HepG2 (cell line): Measurements from ENCODE around the gene E2F1. TPM values are rescaled to one million over a fixed set of nuclear protein-coding genes. Genes with fewer than 3 reads are reported as not detected.

ENCODE experiments used
- FOXM1 ChIP-seq: sonication (generic); formaldehyde crosslinking; IDR thresholded peaks from 2 replicates; pipeline ENCODE4 v1.5.0; 2020; ENCODE audit warnings: missing genetic modification reagents
- MAFK ChIP-seq, 2 experiments: IDR thresholded peaks in 1 of 2; conservative IDR thresholded peaks in 1 of 2; 2 replicates each; pipeline ENCODE4 v1.6.1; 2011; ENCODE audit warnings: improper control_type of control experiment in 2 of 2, low read length in 2 of 2
- MIER2 ChIP-seq: IDR thresholded peaks from 2 replicates; pipeline ENCODE4 v1.6.1; 2016; ENCODE audit warnings: missing biosample characterization, missing genetic modification reagents
- PAWR ChIP-seq: sonication (generic); formaldehyde crosslinking; IDR thresholded peaks from 2 replicates; pipeline ENCODE4 v1.4.0; 2020; ENCODE audit warnings: missing genetic modification reagents, mild to moderate bottlenecking, borderline replicate concordance
- RFXANK ChIP-seq: IDR thresholded peaks from 2 replicates; pipeline ENCODE4 v1.6.1; 2016
- TGIF2 ChIP-seq: IDR thresholded peaks from 2 replicates; pipeline ENCODE4 v1.6.1; 2016; ENCODE audit warnings: control low read depth, missing compliant biosample characterization
- ZBTB8A ChIP-seq: sonication (generic); formaldehyde crosslinking; IDR thresholded peaks from 2 replicates; pipeline ENCODE4 v1.4.0; 2020; ENCODE audit warnings: mild to moderate bottlenecking, low read depth, missing genetic modification reagents, borderline replicate concordance
- ZNF788 ChIP-seq: sonication (generic); formaldehyde crosslinking; IDR thresholded peaks from 2 replicates; pipeline ENCODE4 v1.5.0; 2020; ENCODE audit warnings: mild to moderate bottlenecking, missing genetic modification reagents, borderline replicate concordance
- polyA plus RNA-seq, 8 experiments: library from polyadenylated mRNA; depleted of rRNA in 3 of 8; stranded (reverse) in 7 of 8; unstranded in 1 of 8; fragments of >200 nt; fragmentation: Illumina TruSeq in 4 of 8; extraction: Trizol in 4 of 8; gene quantifications; 2 replicates each; pipeline versions ENCODE4 v1.2.1 to v1.2.3, GENCODE V29; 2011 to 2016; ENCODE audit warnings: low read depth in 4 of 8, missing spikeins in 1 of 8, mixed read lengths in 1 of 8; ENCODE audit not compliant: insufficient read depth in 1 of 8
- total RNA-seq, 5 experiments: library from RNA; depleted of rRNA; stranded (reverse); fragments of >200 nt; fragmentation: Illumina TruSeq; extraction: Trizol; gene quantifications; 2 replicates each; pipeline ENCODE4 v1.2.3, GENCODE V29; 2016; ENCODE audit warnings: low read depth in 1 of 5
- TF ChIP-seq, protein P1 (sequence below): sonication (generic); formaldehyde crosslinking; IDR thresholded peaks from 2 replicates; pipeline ENCODE4 v1.8.1; 2023; ENCODE audit warnings: missing genetic modification reagents, inconsistent platforms, borderline replicate concordance
- TF ChIP-seq, protein P2 (sequence below): sonication (generic); formaldehyde crosslinking; IDR thresholded peaks from 2 replicates; pipeline ENCODE4 v1.8.0; 2022; ENCODE audit warnings: missing genetic modification reagents, mild to moderate bottlenecking, moderate library complexity, borderline replicate concordance
- TF ChIP-seq, protein P3 (sequence below): sonication (generic); formaldehyde crosslinking; IDR thresholded peaks from 2 replicates; pipeline ENCODE4 v1.4.0; 2020; ENCODE audit warnings: missing genetic modification reagents, borderline replicate concordance
- TF ChIP-seq, protein P4 (sequence below): sonication (generic); formaldehyde crosslinking; IDR thresholded peaks from 2 replicates; pipeline ENCODE4 v1.8.0; 2022; ENCODE audit warnings: mild to moderate bottlenecking, missing genetic modification reagents, moderate library complexity
- TF ChIP-seq, protein P5 (sequence below): sonication (generic); formaldehyde crosslinking; IDR thresholded peaks from 2 replicates; pipeline ENCODE4 v1.5.1; 2020; ENCODE audit warnings: mild to moderate bottlenecking, missing genetic modification reagents, moderate library complexity
- TF ChIP-seq, protein P6 (sequence below): sonication (generic); formaldehyde crosslinking; IDR thresholded peaks from 2 replicates; pipeline ENCODE4 v1.4.0; 2020; ENCODE audit warnings: missing genetic modification reagents, mild to moderate bottlenecking, borderline replicate concordance
- TF ChIP-seq, protein P7 (sequence below): sonication (generic); formaldehyde crosslinking; IDR thresholded peaks from 2 replicates; pipeline ENCODE4 v1.5.1; 2020; ENCODE audit warnings: mild to moderate bottlenecking, moderate library complexity, missing genetic modification reagents

Gene E2F1
- total and polyA plus RNA-seq, 2 of the 13 experiments (the other 11 are each of a cell fraction or from before 2014, with no cell fraction given): 25.5 to 39.4 TPM

DNA sequence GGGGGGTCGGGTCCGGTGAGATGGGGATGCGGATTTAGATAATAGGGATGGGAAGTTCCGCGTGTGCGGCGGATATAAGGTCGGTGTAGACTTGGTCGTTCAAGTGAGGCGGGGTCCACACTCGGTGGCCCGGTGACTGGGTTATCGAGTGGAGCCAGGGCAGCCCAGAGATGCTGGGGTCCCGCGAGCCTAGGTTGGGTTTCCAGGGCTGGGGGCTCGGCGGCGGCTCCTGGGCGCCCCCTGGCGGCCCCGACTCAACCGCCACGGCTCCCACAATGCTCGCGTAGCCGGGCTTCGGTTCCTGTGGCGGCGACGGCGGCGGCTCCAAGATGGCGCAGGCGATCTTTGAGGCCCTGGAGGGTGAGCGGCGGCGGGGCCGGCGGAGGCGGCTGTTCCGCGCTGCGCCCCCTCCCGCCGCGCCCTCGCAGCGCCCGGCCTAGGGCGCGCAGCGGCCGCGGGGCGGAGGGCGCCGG is 45.5 kb upstream of the E2F1 start, which contains the start of gene ZNF341 (continued):
- TF ChIP-seq, protein P1, sequence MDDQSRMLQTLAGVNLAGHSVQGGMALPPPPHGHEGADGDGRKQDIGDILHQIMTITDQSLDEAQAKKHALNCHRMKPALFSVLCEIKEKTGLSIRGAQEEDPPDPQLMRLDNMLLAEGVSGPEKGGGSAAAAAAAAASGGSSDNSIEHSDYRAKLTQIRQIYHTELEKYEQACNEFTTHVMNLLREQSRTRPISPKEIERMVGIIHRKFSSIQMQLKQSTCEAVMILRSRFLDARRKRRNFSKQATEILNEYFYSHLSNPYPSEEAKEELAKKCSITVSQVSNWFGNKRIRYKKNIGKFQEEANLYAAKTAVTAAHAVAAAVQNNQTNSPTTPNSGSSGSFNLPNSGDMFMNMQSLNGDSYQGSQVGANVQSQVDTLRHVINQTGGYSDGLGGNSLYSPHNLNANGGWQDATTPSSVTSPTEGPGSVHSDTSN (CRISPR knock-in tag): no peak
- TF ChIP-seq FOXM1 (CRISPR knock-in tag) (no peak), PAWR (CRISPR knock-in tag) (no peak), ZBTB8A (no peak), MIER2 (no peak; the same call in 1 of the 2 replicates), ZNF788 (CRISPR knock-in tag) (peak; percentile 71; the same call in 1 of the 2 replicates), RFXANK (CRISPR knock-in tag) (no peak; the same call in 1 of the 2 replicates), TGIF2 (CRISPR knock-in tag) (0 out of 2 replicates have a peak, but pooled peaks have one; percentile 8), MAFK (conservative IDR thresholded peaks at IDR 0.05 in 1 of 2, IDR thresholded peaks at IDR 0.05 in 1 of 2; ENCODE audit: low read length in 2 of 2) (no peak)
- TF ChIP-seq, protein P2, sequence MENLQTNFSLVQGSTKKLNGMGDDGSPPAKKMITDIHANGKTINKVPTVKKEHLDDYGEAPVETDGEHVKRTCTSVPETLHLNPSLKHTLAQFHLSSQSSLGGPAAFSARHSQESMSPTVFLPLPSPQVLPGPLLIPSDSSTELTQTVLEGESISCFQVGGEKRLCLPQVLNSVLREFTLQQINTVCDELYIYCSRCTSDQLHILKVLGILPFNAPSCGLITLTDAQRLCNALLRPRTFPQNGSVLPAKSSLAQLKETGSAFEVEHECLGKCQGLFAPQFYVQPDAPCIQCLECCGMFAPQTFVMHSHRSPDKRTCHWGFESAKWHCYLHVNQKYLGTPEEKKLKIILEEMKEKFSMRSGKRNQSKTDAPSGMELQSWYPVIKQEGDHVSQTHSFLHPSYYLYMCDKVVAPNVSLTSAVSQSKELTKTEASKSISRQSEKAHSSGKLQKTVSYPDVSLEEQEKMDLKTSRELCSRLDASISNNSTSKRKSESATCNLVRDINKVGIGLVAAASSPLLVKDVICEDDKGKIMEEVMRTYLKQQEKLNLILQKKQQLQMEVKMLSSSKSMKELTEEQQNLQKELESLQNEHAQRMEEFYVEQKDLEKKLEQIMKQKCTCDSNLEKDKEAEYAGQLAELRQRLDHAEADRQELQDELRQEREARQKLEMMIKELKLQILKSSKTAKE (CRISPR knock-in tag): peak; percentile 68
- TF ChIP-seq, protein P3, sequence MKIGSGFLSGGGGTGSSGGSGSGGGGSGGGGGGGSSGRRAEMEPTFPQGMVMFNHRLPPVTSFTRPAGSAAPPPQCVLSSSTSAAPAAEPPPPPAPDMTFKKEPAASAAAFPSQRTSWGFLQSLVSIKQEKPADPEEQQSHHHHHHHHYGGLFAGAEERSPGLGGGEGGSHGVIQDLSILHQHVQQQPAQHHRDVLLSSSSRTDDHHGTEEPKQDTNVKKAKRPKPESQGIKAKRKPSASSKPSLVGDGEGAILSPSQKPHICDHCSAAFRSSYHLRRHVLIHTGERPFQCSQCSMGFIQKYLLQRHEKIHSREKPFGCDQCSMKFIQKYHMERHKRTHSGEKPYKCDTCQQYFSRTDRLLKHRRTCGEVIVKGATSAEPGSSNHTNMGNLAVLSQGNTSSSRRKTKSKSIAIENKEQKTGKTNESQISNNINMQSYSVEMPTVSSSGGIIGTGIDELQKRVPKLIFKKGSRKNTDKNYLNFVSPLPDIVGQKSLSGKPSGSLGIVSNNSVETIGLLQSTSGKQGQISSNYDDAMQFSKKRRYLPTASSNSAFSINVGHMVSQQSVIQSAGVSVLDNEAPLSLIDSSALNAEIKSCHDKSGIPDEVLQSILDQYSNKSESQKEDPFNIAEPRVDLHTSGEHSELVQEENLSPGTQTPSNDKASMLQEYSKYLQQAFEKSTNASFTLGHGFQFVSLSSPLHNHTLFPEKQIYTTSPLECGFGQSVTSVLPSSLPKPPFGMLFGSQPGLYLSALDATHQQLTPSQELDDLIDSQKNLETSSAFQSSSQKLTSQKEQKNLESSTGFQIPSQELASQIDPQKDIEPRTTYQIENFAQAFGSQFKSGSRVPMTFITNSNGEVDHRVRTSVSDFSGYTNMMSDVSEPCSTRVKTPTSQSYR: no peak
- TF ChIP-seq, protein P4, sequence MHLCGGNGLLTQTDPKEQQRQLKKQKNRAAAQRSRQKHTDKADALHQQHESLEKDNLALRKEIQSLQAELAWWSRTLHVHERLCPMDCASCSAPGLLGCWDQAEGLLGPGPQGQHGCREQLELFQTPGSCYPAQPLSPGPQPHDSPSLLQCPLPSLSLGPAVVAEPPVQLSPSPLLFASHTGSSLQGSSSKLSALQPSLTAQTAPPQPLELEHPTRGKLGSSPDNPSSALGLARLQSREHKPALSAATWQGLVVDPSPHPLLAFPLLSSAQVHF (CRISPR knock-in tag): peak; percentile 61; the same call in 1 of the 2 replicates
- TF ChIP-seq, protein P5, sequence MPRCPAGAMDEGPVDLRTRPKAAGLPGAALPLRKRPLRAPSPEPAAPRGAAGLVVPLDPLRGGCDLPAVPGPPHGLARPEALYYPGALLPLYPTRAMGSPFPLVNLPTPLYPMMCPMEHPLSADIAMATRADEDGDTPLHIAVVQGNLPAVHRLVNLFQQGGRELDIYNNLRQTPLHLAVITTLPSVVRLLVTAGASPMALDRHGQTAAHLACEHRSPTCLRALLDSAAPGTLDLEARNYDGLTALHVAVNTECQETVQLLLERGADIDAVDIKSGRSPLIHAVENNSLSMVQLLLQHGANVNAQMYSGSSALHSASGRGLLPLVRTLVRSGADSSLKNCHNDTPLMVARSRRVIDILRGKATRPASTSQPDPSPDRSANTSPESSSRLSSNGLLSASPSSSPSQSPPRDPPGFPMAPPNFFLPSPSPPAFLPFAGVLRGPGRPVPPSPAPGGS (CRISPR knock-in tag): no peak; the same call in none of the 2 replicates
- TF ChIP-seq, protein P6, sequence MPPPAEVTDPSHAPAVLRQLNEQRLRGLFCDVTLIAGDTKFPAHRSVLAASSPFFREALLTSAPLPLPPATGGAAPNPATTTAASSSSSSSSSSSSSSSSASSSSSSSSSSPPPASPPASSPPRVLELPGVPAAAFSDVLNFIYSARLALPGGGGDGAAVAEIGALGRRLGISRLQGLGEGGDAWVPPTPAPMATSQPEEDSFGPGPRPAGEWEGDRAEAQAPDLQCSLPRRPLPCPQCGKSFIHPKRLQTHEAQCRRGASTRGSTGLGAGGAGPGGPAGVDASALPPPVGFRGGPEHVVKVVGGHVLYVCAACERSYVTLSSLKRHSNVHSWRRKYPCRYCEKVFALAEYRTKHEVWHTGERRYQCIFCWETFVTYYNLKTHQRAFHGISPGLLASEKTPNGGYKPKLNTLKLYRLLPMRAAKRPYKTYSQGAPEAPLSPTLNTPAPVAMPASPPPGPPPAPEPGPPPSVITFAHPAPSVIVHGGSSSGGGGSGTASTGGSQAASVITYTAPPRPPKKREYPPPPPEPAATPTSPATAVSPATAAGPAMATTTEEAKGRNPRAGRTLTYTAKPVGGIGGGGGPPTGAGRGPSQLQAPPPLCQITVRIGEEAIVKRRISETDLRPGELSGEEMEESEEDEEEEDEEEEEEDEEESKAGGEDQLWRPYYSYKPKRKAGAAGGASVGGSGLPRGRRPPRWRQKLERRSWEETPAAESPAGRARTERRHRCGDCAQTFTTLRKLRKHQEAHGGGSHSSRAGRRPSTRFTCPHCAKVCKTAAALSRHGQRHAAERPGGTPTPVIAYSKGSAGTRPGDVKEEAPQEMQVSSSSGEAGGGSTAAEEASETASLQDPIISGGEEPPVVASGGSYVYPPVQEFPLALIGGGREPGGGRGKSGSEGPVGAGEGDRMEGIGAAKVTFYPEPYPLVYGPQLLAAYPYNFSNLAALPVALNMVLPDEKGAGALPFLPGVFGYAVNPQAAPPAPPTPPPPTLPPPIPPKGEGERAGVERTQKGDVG (CRISPR knock-in tag): no peak
- TF ChIP-seq, protein P7, sequence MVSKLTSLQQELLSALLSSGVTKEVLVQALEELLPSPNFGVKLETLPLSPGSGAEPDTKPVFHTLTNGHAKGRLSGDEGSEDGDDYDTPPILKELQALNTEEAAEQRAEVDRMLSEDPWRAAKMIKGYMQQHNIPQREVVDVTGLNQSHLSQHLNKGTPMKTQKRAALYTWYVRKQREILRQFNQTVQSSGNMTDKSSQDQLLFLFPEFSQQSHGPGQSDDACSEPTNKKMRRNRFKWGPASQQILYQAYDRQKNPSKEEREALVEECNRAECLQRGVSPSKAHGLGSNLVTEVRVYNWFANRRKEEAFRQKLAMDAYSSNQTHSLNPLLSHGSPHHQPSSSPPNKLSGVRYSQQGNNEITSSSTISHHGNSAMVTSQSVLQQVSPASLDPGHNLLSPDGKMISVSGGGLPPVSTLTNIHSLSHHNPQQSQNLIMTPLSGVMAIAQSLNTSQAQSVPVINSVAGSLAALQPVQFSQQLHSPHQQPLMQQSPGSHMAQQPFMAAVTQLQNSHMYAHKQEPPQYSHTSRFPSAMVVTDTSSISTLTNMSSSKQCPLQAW (CRISPR knock-in tag): peak; percentile 68; the same call in 1 of the 2 replicates
